DMS153 treated with DMSO at 0.1 percent for 48 hours (cell line): ENCODE data around the gene SFXN5.

Source experiments
- DNase-seq: peaks from one replicate; lab custom pipeline; 2025; ENCODE audit not compliant: unreplicated experiment; lab: John Stamatoyannopoulos, UW

The SFXN5 gene

GRCh38 chr2:73021371-73022010 is 50.0 kb downstream of the SFXN5 start:
- no peak for DNase-seq

DNA sequence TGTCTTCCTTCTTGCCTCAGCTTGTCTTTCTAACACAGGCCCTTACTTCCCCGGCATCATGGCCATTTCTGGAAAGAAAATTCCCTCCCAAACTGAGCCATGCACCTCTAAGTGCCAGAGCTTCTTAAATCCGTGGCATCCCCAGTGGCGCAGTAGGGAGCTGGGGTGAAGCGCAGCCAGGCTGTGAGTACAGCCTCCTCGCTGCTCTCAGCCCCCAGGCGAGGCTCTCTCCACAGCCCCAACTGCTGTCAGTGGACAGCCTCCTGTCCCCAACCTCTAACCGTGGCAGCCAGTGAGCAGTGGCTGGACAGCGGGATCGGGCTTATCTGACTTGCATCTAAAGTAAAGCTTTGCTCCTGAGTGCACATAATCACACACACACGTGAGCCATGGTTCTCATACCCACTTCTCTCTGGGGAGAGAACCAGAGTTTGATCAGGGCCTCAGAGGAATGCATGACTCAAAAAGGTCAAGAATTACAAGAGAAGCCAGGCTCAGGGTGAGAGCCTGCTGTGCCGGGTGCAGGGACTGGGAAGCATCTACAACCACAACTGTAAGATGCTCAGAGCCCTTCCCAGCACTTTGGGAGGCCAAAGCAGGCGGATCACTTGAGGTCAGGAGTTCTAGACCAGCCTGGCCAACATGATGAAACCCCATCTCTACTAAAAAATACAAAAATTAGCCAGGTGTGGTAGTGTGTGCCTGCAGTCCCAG is 50.7 kb downstream of the SFXN5 start:
- no peak for DNase-seq

DNA sequence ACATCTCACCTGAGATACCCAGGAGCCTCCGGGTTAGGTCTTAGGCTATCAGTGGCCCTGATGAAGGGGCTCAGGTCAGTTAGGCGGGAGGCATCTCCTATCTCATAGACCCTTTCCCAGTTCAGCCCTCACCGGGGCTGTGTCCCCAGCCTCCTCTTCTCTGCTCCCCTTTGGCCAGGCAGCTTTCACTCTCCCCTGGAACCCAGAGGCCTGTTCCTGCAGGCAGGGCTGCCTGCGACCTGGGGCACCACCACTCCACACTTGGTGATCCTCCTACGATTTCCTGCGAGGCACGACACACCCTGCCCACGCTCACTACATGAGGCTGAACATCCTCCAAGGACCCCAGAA is 51.2 kb downstream of the SFXN5 start:
- DNase-seq, result no peak

DNA sequence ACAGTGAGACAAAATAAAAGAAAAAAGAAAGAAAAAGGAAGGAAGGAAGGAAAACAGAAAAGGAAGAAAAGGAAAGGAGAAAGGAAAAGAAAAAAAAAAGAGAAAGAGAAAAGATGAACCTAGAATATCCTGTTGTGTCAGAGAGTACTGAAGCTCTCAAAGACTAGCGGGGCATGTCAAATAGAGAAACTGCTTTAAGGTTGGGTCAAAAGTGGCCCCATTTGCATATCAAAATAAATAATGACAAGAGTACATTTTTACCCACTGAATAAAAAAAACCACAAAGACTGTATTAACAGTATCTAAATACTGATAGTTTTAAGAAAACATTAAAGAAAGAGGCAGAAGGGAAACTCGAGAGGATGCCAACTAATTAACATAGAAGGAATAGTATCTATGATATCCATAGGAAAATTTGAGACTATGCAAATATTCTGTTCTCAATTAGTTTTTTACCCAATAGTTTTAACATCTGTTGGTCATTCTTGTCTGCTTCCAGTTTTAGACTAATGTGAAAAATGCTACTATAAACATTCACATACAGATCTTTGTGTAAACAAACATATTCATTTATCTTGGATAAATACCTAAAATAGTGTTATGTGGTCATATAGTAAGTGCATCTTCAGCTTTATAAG is 53.2 kb downstream of the SFXN5 start:
- no peak for DNase-seq

DNA sequence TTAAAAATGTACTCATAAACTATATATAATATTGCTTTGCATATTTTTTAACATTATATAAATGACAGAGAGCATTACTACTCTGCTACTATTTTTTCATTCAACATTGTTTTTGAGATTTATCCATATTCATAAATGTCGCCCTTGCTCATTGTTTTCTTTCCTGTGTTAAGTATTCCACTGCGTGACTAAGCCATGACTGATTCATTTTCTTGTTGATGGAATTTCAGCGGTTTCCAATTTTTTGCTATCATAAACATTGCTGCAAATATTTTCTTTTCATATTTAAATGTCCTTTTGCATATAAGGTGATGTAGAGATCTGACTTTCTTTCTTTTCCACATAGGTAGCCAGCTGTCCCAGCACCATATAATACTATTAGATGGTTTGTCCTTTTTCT is 57.6 kb downstream of the SFXN5 start:
- DNase-seq, result no peak

DNA sequence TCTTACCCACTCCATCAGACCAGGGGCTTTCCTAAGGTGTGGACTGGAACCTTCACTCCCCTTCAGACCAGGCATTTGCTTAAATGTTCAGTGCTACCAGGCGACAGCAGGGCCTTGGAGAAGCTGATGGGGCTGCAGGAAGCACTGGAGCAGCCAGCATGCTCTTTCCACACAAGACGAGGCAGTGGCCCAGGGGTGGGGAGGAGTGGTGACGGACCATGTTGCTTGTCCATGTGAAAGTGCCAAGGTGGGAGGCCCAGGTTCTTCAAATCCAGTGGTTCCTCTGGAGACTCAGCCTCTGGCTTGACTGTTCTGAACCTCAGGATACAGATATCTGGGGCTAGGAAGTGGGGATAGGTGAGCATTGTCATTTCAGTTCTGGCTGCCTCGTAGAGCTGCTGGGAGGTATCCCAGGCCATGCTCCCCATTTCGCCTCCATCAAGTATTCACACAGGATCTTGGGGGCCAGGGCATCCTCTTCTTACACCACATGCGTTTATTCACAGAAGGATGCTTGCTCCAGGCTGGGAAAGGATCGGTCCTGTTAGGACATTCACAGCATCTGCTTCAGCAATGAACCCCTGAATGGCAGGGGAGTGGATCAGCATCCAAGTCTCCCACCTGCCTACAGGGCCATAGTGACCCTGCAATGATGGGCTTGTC is 62.2 kb downstream of the SFXN5 start:
- no peak for DNase-seq

DNA sequence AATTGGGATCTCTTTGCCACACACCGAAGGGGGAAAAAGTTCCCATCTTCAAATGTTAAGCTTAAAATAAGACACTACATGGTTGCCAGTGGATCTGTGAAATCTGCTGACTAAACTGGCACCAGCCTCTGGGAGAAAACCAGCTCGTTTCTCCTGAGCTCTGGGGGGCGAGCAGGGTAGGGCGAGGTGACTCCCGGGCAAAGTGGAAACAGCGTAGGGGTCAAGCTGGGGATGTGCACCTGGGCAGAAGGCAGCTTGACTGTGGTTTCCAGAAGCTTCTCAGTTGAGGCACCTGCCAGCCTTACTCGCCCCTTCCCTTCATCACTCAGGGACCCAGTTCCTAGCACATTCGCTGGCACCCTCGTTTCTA is 62.8 kb downstream of the SFXN5 start:
- no peak for DNase-seq

DNA sequence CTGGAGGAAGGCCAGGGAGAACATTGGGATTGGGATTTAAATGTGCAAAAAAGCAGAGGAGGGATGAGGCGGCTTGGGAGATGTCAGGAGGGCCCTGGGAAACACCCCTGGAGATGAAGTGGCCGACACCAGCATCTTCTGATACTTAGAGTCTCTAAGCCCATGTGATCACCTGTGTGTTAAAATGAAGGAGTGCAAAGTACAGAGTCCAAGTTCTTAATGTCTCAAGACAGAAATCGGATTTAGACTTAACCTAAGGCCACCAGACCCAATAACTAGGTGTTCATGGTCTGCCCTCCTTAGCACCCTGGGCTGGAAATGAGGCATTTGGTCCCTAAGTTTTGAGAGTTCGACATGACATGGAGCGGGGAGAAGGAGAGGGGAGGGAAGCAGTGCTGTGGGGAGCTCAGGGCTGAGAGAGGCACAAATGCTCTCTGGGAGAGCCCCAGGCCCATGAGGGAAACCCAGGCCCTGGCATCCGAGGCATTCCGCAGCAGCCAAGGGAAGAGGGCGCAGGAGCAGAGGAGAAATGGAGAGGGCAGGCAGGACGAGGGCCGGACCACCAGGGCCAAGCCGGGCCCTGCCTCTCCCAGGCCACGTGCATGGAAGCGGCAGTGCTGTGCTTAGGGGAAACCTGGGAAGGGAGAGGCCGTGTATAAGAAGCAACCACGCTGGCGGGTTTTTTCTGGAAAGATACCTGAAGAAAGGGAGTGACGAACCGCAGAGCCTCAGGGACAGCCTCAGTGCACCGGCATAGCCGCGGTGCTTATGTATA is 63.3 kb downstream of the SFXN5 start:
- no peak for DNase-seq

DNA sequence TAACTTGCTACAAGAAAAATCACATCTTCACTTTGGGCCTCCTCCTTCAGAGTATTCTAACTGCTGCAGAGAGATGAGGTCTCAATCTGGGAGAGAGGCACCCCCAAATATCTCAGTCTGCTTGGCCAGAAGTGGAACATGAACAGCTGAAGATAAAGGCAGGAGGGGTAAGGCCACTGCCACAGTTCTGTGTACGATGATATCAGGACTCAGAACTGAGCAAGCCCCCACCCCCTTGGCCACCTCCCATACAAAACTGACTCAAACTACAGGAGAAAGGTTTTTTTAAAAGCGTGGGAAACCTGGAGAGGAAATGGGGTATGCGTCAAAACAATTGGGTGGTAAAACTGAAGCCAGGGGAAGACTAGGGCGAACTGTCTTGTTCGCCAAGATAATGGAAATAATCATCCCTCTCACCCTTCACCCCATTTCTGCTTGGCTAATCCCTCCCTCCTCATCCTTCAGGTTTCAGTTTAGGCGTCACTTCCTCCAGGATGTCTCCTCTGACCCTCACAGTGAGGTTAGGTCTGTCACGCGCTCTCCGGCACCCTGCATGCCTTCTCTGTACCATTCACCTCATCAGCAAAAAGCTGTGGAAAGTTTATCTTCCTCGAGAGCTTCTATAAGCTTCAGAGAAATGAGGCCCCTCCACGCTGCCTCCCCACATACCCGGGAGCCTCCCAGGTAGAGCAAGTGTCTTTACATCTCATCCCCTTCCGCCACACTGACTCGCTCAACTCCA is 64.4 kb downstream of the SFXN5 start:
- no peak for DNase-seq

DNA sequence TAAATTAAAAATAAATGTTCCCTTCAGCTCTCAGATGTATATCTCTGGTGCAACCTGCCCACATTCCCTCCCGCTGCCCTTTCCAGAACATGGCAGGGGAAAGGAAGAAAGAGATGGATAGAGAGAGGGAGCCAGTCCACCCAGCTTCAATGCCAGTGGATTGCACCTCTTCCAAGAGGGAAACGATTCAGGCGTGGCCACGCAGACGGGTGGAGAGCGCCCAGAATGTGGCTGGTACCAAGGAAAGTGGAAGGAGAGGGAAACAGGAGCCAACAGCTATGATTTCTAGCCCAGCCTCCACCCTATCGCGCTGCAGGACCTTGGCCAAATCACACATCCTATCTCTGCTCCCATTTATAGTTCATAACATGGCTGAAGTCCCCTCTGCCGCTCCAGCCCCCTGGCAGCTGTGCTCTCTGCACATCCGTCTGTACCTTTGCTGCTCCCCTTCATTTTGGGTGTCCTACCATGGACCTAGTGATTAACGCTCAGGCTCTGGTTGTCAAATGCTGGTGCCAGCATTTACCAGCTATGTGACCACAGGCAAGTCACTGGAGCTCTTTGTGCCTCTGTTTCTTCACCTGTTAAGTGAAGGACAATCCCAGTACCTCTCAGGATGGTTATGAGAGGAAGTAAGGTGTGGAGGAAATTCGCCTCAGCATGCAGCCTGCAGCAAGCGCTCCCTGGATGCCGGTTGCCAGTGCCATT is 66.5 kb downstream of the SFXN5 start:
- no peak for DNase-seq

DNA sequence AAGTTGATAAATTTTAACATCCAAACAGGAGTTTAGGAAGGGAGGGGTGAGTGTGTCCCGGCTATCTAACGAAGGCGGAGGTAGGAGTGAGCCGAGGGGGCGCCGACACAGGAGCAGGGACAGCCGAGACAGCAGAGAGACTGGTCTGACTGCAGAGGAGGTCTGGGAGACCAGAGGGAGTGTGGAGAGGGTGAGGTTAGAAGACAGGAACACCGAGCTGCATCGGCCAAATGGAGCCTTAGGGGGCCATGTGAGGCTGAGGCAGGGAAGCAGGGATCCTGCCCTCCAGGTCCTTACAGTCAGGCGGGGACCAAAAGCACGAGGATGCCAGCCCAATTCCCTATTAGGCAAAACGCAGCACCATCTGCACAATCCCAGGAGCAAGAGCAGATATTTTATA is 67.0 kb downstream of the SFXN5 start:
- no peak for DNase-seq

DNA sequence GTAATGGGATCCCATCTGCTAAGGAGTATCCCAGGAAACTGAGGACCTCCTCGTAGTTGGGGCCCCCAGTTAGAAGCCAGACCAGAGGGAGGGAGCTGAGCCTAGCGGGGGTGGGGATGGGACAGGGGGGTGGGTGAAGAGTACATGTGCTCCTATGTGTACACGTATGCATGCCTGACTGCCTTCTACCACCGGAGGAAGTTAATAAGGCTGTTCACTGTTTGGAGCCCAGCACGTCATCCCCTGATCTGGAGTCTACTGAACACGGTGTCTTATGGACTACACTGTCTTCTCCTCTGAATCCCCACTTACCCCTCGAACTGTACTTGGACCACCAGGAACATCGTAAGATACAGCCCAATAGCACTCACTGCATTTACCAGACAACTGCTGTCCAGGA is 68.5 kb downstream of the SFXN5 start:
- DNase-seq, result no peak

GRCh38 chr2:73000808-73001570 is 70.5 kb downstream of the SFXN5 start:
- DNase-seq, result no peak

DNA sequence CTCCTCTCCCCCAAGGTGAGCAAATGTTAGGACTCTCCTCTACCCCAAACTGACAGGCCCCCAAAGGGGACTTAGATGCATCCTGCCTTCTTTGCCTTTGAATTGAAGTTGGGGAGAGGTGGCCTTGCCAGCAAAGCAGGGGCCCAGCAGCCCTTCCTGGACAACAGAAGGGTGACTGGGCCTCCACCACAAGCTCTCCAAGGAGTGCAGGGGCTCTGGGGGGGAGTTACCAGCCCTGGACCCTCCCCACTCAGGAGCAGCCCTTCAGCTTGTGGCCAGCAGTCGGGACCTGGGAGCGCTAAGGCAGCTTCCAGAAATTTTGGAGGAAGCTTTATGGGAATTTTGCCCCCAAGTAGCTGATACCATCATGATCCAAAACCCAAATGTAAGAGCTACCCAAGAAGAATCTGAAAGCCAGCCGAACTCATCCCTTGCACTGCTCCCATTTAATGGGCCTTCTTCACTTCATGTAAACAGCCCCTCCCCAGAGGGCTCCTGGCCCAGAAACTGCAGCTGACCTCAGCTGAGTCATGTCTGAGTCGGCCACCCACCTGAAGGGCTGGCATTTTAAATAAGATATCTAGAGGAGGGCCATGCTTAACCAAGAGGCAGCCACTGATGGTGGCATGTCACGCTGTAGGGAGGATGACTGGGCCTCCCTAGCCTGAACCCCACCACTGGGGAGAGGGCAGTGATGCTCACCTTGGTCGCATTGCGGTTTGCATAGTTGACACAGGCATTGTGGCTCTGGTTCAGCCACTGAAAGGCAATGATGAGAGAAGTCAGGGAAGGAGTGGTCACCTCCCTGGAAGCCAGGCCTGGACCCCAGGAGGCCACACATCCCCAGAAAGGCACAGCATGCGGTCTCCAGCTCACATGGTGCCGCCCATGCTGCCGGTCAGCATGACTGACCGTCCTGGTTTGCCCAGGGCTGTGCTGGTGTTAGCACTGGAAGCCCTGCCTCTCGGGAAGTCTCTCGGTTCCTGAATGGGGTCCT is 71.5 kb downstream of the SFXN5 start:
- no peak for DNase-seq

DNA sequence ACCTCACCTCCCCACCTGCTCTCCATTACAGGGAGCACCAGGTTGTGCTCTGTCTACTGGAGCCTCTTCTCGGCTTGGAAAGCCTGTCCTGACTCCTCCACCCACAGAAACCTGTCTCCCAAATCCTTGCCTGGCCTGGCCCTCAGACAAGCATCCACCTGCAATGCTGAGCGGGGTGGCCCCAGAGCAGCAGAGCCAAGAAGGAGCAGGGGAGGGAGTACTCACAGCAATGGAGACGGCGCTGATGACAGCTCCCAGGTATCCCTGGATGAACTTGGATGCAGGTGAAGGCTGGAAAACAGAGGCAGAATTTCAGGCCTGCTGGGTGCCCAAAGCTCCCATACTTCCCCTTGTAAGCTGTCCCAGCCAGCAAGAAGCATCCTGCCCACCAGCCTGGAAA is 72.8 kb downstream of the SFXN5 start:
- DNase-seq, result no peak

DNA sequence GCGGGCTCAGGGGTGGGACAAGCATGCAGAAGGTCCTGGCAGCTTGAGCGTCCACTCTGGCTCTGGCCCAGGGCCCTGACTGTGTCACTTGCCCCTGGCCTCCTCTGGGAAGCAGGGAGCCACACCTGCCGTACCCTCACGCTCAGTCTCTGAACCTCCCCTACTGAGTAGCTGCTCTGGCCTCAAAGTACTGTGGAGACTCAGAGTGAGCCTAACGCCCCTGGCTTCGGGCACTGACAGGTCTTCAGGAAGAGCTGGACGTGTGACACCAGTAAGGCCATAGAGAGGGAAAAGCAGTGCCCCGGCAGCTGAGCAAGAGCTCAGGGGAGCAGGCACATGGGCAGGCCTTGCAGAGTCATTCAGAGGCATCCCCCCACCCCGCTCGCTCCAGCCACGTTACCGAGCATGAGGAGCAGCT is 73.3 kb downstream of the SFXN5 start:
- no peak for DNase-seq

GRCh38 chr2:72996117-72996502 is 75.4 kb downstream of the SFXN5 start:
- DNase-seq, result no peak

DNA sequence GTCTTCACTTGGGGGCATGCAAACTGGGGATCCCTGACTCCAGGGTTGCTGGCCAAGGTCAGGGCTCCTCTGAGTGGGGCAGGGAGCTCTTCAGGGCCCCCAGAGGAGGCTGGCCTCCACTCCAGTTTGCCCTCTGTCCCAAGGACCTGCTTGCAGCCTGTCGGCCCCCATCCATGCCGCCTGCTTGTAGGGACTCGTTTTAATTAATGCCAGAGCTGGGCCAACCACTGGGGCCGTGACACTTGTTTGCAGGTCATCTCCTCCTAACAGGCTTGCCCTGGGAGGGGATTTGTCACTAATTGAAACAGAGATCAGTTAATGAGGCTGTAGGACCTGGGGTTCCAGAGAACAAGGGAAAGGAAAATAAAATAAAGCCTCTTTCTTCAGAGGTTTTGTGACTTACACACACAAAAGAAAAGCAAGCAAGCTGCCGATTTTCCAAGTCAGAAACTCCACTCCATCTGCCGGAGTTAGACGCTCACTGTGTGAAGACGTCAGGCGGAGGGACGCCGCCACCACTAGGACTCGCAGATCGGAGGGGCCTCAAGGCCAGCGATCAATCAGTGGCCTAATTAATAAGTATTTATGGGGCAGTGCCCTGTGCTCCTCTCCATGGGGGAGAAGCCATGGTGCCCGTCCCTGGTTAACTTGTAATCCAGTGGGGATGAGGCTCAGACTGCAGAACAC is 75.9 kb downstream of the SFXN5 start:
- no peak for DNase-seq
